Measurements from ENCODE around the gene GPR6. TPM values are rescaled to one million over a fixed set of nuclear protein-coding genes. Genes with fewer than 3 reads are reported as not detected.

The GPR6 gene
- total and polyA plus RNA-seq, 9 of the 15 experiments (the other 6 are each of a cell fraction or from before 2014, with no cell fraction given) = not detected

GRCh38 chr6:110020888-110021287, 42.8 kb downstream of the GPR6 start:
- CTCF ChIA-PET (ENCODE audit: low intra/inter-chr PET ratio) = no interaction called here
- H3K79me2 ChIP-seq (ENCODE audit: control insufficient read depth, insufficient read depth, low read length) = no peaks in the 10 kb centered on the region
- H3K4me1 ChIP-seq (replicated peaks in 1 of 2; ENCODE audit: control insufficient read depth in 2 of 2, insufficient read depth in 2 of 2, low read length in 2 of 2) = no peaks in the 10 kb centered on the region
- DNase-seq (ENCODE audit: extremely low read depth in 1 of 4, low spot score in 3 of 4) (no peak), ATAC-seq (no peak), FAIRE-seq (no peak)
- in situ Hi-C loops (cut with MboI) = no loop called here
- no peak overlapping the region for H3K4me2 ChIP-seq (ENCODE audit: insufficient read depth, low read length)
- H3K9ac ChIP-seq (ENCODE audit: insufficient read depth in 1 of 2, low read depth in 2 of 2, low read length in 2 of 2) = no peak overlapping the region
- no peaks in the 10 kb centered on the region for H3K9me1 ChIP-seq (ENCODE audit: control insufficient read depth, insufficient read depth, low read length)
- POLR2A ChIA-PET = no interaction called here
- intact Hi-C loops (cut with micrococcal nuclease) = no loop called here
- BruUV-seq (replicated peaks) = no TSS peak
- H3K4me3 ChIP-seq = no peak overlapping the region
- peaks cover 0 to 12% of the 10 kb centered on the region in 2 experiments; a peak in 2 of 5 replicates for H3K27me3 ChIP-seq (ENCODE audit: control insufficient read depth in 2 of 2, insufficient read depth in 2 of 2, low read length in 2 of 2)
- H3K36me3 ChIP-seq (ENCODE audit: control insufficient read depth, insufficient read depth, low read length) = no peaks in the 10 kb centered on the region
- TF ChIP-seq NFATC3 (IDR thresholded peaks at IDR 0.05) (no peak), ZNF707 (CRISPR knock-in tag; conservative IDR thresholded peaks at IDR 0.05) (no peak), ATF2 (CRISPR knock-in tag; IDR thresholded peaks at IDR 0.05) (no peak), JUN (IDR thresholded peaks at IDR 0.05; ENCODE audit: borderline replicate concordance, low read depth, low read length) (no peak), JUN (CRISPR knock-in tag; IDR thresholded peaks at IDR 0.05; ENCODE audit: borderline replicate concordance) (no peak), HINFP (tag; conservative IDR thresholded peaks at IDR 0.05; ENCODE audit: low read depth) (no peak), AFF4 (CRISPR knock-in tag; IDR thresholded peaks at IDR 0.05) (no peak), ZBTB8A (IDR thresholded peaks at IDR 0.05; ENCODE audit: partially characterized antibody) (no peak), CTBP1 (IDR thresholded peaks at IDR 0.05; ENCODE audit: borderline replicate concordance) (no peak), HNRNPUL1 (IDR thresholded peaks at IDR 0.05; ENCODE audit: low read length) (no peak)
- no peaks in the 10 kb centered on the region for H4K20me1 ChIP-seq (replicated peaks; ENCODE audit: control insufficient read depth, insufficient read depth, low read length)
- H2AFZ ChIP-seq (ENCODE audit: low read depth, low read length) = no peak overlapping the region
- 3% methylated on average over 3 of the region's 3 CpGs for WGBS (ENCODE audit: insufficient coverage, low coverage, missing lambda C conversion rate)
- no peak overlapping the region for H3K27ac ChIP-seq (ENCODE audit: extremely low read depth, low read depth, low read length)
- H3K9me3 ChIP-seq (replicated peaks; ENCODE audit: control insufficient read depth, insufficient read depth, low read depth, low read length) = no peaks in the 10 kb centered on the region
